ENCODE measurements around the gene DLG2.

- TF ChIP-seq CTCF (IDR thresholded peaks at IDR 0.05; ENCODE audit: low read length), result no peak
- TF ChIP-seq EZH2 (IDR thresholded peaks at IDR 0.05; ENCODE audit: borderline replicate concordance, low read length), result no peak
Measured at GRCh38 chr11:84381666-84382065, 1245.5 kb downstream of the DLG2 start.

All from OCI-LY1 (cell line).